Pancreas (tissue), 10 donors: ENCODE results near the gene OLFML1. TPM values are rescaled to one million over a fixed set of nuclear protein-coding genes. Genes with fewer than 3 reads are reported as not detected.
A peak's percentile ranks its signal among the peaks of the same experiment; 100 is the strongest.

Experiments
- ATAC-seq, 4 donors: fragments of 200-7000 bp; cut with Tn5 transposase; one replicate each; pipeline versions ENCODE4 v1.8.0 to v1.9.1; 2020; ENCODE audit warnings: mild to moderate bottlenecking in 4 of 4, moderate library complexity in 4 of 4
- DNase-seq, 6 donors: peaks; one replicate each; pipeline ENCODE4 v3.0.0-alpha.2; 2020
- FAIRE-seq: peaks from 2 replicates; lab custom pipeline; 2012; peaks lifted over from hg19 to GRCh38; lab: Jason Lieb, UNC
- H3K27ac ChIP-seq, 4 donors: fragments of 200-600 bp; sonication (generic); 1 replicate in 3 of 4; 2 replicates in 1 of 4; pipeline versions ENCODE4 v1.5.0 to v1.8.0; 2020
- H3K27me3 ChIP-seq, 4 donors: fragments of 200-600 bp; one replicate each; pipeline ENCODE4 v1.8.0; 2021
- H3K36me3 ChIP-seq, 3 donors: fragments of 200-600 bp; sonication (generic) in 1 of 3; one replicate each; pipeline versions ENCODE4 v1.5.0 to v1.8.0; 2020 to 2021
- H3K4me1 ChIP-seq, 3 donors: fragments of 200-600 bp; one replicate each; pipeline ENCODE4 v1.8.0; 2021
- H3K4me3 ChIP-seq, 4 donors: fragments of 200-600 bp; sonication (generic) in 2 of 4; one replicate each; pipeline versions ENCODE4 v1.5.0 to v1.8.0; 2020 to 2021
- H3K9me3 ChIP-seq, 4 donors: fragments of 200-600 bp; one replicate each; pipeline ENCODE4 v1.8.0; 2021
- CTCF ChIP-seq, 4 donors: fragments of 200-600 bp; sonication (generic) in 3 of 4; IDR thresholded peaks; one replicate each; pipeline versions ENCODE4 v1.5.0 to v1.8.0; 2021; ENCODE audit warnings: antibody characterized with exemption in 4 of 4
- WGBS, 2 donors: extraction: QIAGEN DNeasy Blood & Tissue Kit; methylation state at CpG; one replicate each; pipeline ENCODE4 v1.1.7; 2013; 5-methylcytosine and 5-hydroxymethylcytosine counted together
- intact Hi-C, 3 donors: fragments of 100-400 bp; cut with DNase I; formaldehyde crosslinking; loops; one replicate each; pipeline versions ENCODE4 v1.11.1 to v1.14.2; 2022
- polyA plus RNA-seq, 2 donors: library from polyadenylated mRNA; stranded (reverse); fragments of 200-250 nt; gene quantifications; one replicate each; pipeline ENCODE4 v1.2.3, GENCODE V29; 2013
- total RNA-seq, 6 donors: library from RNA; stranded (reverse); fragmentation: NEBNext Ultra II Directional in 4 of 6; extraction: Animal tissue kit (Norgen Biotek cat#: 25700) in 4 of 6; gene quantifications; one replicate each; pipeline versions ENCODE4 v1.2.1 to v1.2.4, GENCODE V29; 2021 to 2023
- donor health status: healthy with polysubstance abuse.
- donor health status: DM: no; HTN: no; CAD: no; lungs with moderate emphysema.
- donor health status: DM: no; HTN: no; CAD: no.
- donor health status: control.
- donor health status: control.
- donor health status: Bipolar disorder and iron deficiency.
- donor health status: DM: yes; HTN: yes; CAD: no.
- donor health status: DM: no; HTN: no; CAD: no.
- donor health status: DM: no; HTN: no; CAD: no.
- donor health status: DM: yes; HTN: yes; CAD: no.

Gene OLFML1
- total RNA-seq (1 to 10 TPM in 4 of 6 donors, under 1 TPM in 2; 0.32 to 7.0 (median 1.6) TPM), polyA plus RNA-seq (under 1 TPM; 0.70 to 0.76 TPM)

GRCh38 chr11:7485186-7486097 is at the start of gene OLFML1:
TSS of gene OLFML1 (plus strand) at chr11:7485506. CDS start at chr11:7485876, 370 bp downstream.
- H3K27me3 ChIP-seq = no peaks in the 10 kb centered on the region
- H3K4me3 ChIP-seq = peak within 1 kb of the TSS in 1 of 4 donors; percentile 15
- no peak for FAIRE-seq
- intact Hi-C loops = no loop called here
- peak; percentile 28 to 52 (median 40) for ATAC-seq
- H3K27ac ChIP-seq = no peak within 1 kb of the TSS
- 69 to 72% methylated on average over 15 of the region's 15 CpGs for WGBS, 2 donors
- no peaks in the 10 kb centered on the region for H3K4me1 ChIP-seq
- H3K9me3 ChIP-seq = no peaks in the 10 kb centered on the region
- no peak for TF ChIP-seq CTCF (IDR thresholded peaks at IDR 0.05)
- no peak for DNase-seq
- H3K36me3 ChIP-seq = no peaks in the 10 kb centered on the region

DNA sequence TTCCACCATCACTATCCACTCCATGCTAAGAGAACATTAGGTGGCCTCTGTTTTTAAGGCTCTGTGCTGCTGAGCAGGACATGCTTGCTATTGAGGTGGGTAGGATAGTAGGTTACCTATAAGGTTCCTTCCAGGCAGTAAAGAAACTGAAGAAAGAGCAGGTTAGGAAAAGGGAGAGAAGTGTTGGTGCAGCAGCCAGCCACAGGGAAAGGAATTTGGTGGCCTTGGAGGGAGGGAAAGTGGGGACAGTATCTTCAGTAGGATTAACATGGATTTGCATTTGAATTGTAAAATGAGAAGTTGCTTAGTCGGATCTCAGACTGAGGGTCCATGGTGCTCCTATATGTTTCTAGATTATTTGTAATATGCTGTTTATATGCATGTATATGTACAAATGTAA is 49.2 kb upstream of the OLFML1 start:
- FAIRE-seq (no peak), DNase-seq (no peak), ATAC-seq (no peak)
- Histone ChIP-seq H3K9me3 (no peaks in the 10 kb centered on the region), H3K4me3 (no peak overlapping the region), H3K36me3 (no peaks in the 10 kb centered on the region), H3K4me1 (no peaks in the 10 kb centered on the region), H3K27ac (no peak overlapping the region), H3K27me3 (no peaks in the 10 kb centered on the region)
- 75 to 84% methylated on average over 1 of the region's 1 CpG for WGBS, 2 donors
- TF ChIP-seq CTCF (IDR thresholded peaks at IDR 0.05) = no peak
- intact Hi-C loops = no loop called here

GRCh38 chr11:7436657-7437056 is 48.6 kb upstream of the OLFML1 start:
- Histone ChIP-seq H3K4me1 (no peaks in the 10 kb centered on the region), H3K4me3 (no peak overlapping the region), H3K36me3 (no peaks in the 10 kb centered on the region), H3K27ac (no peak overlapping the region), H3K9me3 (no peaks in the 10 kb centered on the region), H3K27me3 (no peaks in the 10 kb centered on the region)
- DNase-seq (peak in 1 of 6 donors; percentile 21), ATAC-seq (peak in 2 of 4 donors; percentile 72 to 73), FAIRE-seq (no peak)
- WGBS, 2 donors = 40 to 44% methylated on average over 5 of the region's 5 CpGs
- intact Hi-C loops = no loop called here
- no peak for TF ChIP-seq CTCF (IDR thresholded peaks at IDR 0.05)

DNA sequence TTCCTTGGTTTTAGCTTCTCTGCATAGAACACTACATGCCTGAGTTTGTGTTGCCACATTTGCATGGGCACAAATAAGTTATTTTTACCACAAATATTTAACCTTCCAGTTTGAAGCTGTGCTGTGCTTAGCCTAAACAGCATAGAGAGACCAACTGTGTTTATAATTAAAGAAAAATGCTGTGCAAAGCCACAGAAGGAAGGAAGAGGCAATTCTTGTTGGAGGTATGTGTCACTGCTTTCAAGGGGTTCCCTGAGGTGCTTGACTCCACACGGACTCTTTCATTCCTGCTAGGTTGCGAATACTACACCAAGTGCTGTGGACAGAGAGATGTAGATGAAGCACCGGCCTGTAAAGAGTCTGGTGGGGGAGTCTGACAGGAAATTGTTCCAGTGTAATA is 47.6 kb upstream of the OLFML1 start:
- intact Hi-C loops = no loop called here
- Histone ChIP-seq H3K9me3 (no peaks in the 10 kb centered on the region), H3K27me3 (no peaks in the 10 kb centered on the region), H3K36me3 (no peaks in the 10 kb centered on the region), H3K4me3 (no peak overlapping the region), H3K4me1 (no peaks in the 10 kb centered on the region), H3K27ac (no peak overlapping the region)
- no peak for ATAC-seq
- TF ChIP-seq CTCF (IDR thresholded peaks at IDR 0.05) = no peak
- no peak for DNase-seq
- WGBS, 2 donors = 92% methylated on average over 3 of the region's 3 CpGs
- FAIRE-seq = no peak
